Activated CD4-positive, alpha-beta T cell treated with anti-CD3 and anti-CD28 coated beads, Interleukin-2, amount 50 U/mL, for 4 hours (primary cell): Measurements from ENCODE around the gene PGLYRP4.
"Not testable (repeated sequence)": the region's sequence is repeated elsewhere in the genome, so short reads cannot be mapped to it uniquely, and the experiment has no call there.

Experiments
- DNase-seq, 2 experiments: peaks; one replicate each; pipeline ENCODE4 v3.0.0-alpha.2; 2020

PGLYRP4 gene

DNA sequence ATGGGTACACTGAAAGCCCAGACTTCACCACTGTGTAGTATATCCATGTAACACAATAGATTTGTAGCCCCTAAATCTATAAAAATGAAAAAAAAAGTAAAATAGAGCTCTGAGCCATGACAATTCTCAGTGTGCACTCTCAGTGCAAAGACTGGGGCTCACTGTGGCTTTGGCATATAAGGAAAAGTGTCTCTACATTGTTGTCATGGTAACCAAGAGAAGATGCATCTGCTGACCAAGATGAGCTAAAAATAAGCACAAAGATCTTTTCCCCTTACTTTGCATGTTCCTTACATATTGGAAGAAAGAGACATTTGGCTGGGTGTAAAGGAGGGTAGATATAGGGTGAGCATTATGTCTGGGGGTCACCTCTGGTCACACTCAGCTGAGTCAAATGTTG, 12.0 kb downstream of the PGLYRP4 start:
- no peak for DNase-seq

DNA sequence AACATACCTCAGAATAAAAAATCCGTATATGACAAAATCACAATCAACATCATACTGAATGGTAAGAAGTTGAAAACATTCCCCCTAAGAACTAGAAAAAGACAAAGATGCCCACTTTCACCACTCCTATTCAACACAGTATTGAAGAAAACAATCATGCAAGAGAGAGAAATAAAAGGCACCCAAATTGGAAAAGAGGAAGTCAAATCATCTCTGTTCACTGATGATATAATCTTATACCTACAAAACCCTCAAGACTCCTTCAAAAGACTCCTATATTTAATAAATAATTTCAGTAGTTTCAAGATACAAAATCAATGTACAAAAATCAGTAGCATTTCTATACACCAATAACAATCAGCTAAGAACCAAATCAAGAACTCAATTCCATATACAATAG, 14.7 kb downstream of the PGLYRP4 start:
- DNase-seq: no peak

DNA sequence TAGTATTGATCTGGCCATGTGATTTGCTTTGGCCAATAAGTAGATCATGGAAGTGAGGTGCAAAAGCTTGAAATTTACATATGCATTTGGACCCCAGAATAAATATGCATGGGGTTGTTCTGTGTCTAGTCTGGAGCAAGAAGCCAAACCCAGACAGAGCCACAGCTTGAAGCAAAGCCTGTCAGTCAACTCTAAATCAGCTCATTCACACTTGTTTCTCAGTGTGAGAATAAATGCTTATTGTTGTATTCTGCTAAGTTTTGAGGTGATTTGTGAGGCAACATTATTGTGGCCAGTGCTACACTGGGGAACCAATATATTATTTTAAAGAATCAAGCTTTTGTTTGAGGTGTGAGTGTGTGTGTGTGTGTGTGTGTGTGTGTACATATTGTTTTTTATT, 23.7 kb downstream of the PGLYRP4 start:
- no peak for DNase-seq

DNA sequence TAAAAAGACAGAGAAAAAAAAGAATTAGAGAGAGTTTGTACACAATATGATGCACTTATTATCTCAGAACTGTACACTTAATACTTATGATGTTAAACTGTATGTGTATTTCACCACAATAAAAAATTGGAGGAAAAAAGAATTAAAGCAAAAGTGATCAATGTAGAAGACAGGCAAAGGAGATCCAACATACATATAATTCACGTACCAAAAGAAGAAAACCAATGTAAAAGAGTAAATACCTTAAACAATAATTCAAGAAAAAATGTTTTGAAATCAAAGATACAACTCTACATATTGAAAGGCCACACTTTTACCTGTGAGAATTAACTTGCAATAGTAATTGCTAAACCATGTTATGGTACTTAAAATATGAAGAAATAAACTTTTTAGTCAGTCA, 26.1 kb downstream of the PGLYRP4 start:
- no peak for DNase-seq

DNA sequence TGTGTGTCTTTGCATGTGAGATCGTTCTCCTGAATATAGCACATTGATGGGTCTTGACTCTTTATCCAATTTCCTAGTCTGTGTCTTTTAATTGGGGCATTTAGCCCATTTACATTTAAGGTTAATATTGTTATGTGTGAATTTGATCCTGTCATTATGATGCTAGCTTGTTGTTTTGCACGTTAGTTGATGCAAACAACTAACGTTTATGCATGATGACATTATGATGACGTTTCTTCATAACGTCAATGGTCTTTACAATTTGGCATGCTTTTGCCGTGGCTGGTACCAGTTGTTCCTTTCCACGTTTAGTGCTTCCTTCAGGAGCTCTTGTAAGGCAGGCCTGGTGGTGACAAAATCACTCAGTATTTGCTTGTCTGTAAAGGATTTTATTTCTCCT, 30.5 kb downstream of the PGLYRP4 start:
- DNase-seq: not testable (repeated sequence)

DNA sequence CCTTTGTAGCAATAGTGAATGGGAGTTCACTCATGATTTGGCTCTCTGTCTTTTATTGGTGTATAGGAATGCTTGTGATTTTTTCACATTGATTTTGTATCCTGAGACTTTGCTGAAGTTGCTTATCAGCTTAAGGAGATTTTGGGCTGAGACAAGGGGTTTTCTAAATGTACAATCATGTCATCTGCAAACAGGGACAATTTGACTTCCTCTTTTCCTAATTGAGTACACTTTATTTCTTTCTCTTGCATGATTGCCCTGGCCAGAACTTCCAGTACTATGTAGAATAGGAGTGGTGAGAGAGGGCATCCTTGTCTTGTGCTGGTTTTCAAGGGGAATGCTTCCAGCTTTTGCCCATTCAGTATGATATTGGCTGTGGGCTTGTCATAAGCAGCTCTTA, 32.6 kb downstream of the PGLYRP4 start:
- DNase-seq: not testable (repeated sequence)

DNA sequence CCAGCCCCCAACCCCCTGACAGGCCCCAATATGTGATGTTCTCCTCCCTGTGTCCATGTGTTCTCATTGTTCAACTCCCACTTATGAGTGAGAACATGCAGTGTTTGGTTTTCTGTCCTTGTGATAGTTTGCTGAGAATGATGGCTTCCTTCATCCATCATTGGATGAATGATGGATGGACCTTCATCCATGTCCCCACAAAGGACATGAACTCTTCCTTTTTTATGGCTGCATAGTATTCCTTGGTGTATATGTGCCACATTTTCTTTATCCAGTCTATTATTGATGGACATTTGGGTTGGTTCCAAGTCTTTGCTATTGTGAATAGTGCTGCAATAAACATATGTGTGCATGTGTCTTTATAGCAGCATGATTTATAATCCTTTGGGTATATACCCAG, 34.3 kb downstream of the PGLYRP4 start:
- DNase-seq: not testable (repeated sequence)

DNA sequence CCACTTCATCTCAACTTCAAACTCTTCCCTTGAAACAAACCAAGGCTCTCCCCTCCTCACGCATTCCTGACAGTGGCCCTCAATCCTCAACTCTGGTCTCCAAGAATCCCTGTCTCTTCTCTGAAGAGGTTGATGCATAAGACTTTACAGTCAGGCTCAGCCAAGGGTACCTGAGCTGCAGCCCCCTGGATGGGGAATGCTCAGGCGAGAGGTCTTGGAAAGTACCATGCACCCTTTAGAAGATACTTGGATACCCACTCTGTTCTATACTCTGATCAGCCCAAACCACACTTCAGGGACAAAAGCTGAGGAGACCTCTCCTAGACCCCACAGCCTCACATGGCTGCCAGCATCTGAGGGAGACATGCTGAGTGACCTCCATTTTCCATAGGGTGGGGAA, 35.4 kb downstream of the PGLYRP4 start:
- no peak for DNase-seq

DNA sequence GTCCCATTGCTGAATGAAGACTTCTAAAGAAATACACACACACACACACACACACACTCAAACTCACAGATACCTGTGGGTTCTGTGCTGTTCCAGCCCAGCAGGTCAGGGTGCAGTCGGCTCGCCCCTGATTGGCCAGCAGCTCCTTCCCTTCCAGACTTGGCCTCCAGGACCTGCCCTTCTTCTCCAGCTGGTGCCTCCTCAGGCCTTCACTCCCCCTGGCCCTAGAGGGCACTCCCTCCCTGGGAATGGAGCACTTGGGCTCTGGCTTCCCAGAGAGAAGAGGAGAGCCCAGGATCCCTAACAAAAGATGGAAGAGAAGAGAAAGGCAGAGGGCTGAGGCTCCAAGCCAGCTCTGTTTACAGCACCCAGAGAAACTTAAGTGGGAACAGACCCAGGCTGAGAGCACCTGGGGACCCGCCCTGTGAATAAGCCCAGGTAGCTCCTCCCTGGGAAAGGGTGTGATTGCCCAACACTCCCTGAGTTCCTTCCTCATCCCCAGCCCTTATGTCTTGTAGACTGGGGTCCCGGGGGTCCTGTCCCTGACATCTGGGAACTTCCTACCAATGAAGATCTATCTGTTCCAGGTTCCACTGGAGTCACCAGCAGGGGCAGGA, 36.0 kb downstream of the PGLYRP4 start, which contains the start of gene PGLYRP3:
Gene PGLYRP3, minus strand, starts transcription at position 383 of the 617 bp plus-strand sequence. CDS start 2,287 bp downstream, outside the sequence.
- DNase-seq: no peak

DNA sequence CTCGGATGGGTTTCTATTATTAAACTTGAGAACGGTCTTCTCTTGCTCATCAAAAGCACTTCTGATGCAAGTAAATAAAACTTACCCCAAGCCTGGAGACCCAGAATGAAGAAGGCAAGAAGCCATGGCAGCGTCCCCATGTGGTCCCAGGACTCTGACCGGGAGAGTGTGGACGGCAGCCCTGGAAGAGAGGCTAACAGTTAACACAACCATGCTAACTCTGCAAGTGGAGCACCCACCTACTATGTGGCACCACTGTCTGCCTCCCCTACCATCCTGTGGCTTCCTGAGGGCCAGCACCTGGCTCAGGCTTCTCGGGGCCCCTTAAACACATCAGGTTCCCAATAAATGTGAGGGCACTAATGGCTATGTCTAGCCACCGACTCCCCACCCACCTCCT, 38.1 kb downstream of the PGLYRP4 start:
- DNase-seq: no peak

DNA sequence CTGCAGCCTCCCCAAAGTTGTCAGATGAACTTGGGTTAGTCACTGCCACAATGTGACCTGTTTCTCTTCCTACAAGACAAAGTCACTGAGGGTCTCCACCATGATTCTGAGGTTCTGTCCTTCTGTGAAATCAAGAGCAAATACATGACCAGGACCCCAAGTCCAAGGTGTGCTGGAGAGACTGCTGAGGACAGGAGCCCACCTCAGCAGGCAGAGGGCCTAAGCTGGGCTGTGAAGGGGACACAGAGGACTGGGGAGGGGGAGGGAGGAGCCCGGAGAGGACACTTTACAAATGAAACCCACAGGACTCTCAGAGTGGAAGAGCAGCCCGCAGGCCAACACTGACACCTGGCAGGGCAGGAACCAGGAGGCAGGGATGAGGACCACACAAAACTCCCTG, 39.2 kb downstream of the PGLYRP4 start:
- no peak for DNase-seq

DNA sequence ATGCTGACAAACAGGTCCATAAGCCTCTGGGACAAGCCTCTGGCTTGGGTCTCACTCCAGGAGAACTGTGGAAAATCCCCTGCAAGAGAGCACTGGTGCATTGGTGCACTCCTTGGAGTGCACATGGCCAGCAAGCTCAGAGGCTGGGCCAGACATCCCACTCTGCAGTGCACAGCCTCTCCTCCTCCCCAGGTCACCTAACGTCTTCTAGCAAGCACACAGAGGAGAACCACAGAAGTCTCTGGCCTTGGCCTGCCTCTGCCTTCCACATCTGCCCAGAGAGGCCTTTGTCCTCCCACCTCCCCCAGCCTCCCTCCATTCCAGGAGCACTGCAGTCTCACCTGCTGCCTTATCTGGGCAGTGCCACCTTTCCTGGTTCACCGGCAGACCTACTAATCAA, 40.1 kb downstream of the PGLYRP4 start:
- DNase-seq: no peak

DNA sequence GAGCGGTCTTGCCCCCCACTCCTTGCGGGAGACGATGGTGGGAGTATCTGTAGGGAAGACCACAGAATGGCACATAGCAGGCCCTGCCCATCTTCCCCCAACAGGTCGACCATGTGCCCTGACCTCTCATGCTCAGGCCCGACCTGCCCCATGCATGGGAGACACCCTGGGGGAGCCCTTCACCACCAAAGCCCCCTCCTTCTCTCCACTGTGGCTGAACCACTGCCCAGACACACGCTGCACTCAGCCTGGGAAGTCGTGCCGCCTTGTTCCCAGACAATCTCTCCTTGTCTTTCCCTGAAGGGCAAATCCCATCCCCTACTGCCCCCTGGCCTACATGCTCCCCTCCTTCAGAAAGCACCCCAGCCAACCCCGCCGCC, 41.4 kb downstream of the PGLYRP4 start:
- no peak for DNase-seq

DNA sequence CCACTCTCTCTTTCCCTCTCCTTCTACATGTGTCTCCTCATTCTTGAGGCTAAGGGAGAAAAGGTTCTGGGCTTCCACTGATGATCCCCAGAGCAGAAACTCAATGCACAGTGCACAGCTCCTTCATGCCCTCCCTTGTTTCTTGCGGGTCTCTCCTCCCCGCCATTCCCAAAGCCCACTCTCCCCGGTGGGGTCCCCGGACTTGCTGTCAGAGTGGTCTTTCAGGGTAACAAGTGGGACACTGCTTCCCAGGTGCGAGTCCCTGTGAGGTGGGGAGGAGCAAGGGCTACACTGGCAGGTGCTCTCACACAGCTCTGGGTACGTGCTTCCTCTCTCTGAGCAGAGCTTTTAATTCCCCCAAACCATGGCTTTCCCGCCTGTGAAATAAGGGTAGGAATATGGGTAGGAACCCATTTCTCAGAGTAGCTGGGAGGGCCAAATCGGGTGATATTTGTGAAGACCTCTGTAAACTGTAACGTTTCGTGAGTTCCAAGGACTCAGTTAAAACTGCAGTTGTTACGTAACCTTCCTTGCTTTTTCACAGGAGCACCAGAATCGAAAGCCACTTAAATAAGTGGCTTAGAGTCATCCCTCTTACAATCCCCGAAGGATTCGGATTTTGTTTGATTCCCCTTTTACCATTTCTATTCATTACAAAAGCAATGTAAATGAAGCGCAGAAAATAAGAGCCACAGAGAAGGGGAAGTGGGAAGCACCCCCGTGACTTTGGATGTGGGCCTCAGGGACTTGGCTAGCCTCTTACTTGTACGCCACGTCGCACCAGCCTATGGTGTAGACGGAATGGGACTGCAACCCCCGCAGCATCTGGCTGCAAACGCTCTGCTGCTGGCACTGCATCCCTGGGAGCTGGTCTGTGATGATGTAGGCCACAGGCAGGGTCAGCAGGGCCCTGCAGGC, 42.1 kb downstream of the PGLYRP4 start:
- no peak for DNase-seq

DNA sequence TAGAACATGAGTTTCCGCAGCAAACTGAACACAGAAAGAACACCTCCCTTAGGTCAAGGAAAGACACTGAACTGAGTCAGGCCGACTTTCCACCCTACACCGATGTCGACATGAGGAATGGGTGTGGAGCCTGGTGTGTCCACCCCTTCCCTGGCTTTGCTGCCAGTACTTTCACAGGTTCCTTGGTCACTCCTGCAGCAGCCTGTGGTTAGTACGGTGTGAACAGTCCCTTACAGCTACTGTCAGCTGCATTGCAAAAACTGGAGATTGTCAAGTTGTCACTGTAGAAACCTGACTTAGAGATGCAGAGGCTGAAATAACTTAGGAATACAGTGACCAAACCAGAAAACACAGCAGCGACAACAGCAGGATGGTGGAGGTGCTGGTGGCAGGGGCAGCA, 43.0 kb downstream of the PGLYRP4 start:
- no peak for DNase-seq

DNA sequence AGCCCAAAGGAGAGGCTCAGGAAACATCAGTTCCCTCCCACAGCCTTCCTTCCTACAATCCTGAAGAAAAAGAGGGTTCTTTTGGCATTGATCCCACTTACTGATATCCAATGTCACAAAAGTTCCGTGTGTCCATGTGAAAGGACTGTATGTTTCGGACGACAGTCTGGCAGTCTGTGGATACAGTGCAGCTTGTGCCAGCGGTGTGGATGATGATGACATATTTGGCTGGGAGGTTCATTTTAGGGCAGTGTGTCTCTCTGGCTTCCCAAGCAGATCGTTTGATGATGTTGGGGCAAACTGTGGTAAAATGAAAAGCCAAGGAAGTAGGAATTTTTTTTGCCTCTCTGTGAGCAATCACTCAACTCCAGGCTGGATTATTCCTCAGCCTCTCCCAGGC, 46.3 kb downstream of the PGLYRP4 start:
- DNase-seq: no peak

DNA sequence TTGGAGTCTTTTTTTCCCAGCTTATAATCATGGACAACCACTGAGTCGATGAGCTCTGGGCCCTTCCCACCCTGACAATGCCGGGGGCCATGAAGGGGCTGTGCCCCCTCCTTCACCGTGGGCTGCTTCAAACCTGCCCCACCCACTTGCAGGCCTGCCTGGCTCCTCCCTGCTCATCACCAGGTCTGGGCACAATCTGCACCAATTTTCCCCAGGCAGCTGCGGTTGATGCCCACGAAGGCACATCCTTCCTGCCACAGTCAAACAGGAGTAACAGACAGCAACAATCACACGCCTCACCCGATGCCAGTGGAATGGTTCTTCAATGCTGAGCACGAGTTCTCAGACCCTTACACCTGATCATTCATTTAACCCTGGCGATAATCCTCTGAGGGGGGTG, 54.8 kb downstream of the PGLYRP4 start:
- no peak for DNase-seq

DNA sequence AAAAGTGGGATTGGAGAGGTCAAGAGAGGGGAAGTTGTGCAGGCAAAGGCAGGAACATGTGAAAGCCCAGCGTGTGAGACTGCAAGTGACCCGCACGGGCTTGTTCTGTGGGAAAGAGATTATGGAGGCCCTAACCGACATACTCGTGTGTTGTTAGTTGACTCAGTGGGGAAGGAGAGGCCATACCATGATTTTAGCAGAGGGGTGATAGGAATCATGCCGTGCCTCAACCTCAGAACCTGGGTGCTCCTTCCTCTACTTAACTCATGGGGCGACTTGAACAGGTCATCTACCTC, 55.2 kb downstream of the PGLYRP4 start:
- no peak for DNase-seq

DNA sequence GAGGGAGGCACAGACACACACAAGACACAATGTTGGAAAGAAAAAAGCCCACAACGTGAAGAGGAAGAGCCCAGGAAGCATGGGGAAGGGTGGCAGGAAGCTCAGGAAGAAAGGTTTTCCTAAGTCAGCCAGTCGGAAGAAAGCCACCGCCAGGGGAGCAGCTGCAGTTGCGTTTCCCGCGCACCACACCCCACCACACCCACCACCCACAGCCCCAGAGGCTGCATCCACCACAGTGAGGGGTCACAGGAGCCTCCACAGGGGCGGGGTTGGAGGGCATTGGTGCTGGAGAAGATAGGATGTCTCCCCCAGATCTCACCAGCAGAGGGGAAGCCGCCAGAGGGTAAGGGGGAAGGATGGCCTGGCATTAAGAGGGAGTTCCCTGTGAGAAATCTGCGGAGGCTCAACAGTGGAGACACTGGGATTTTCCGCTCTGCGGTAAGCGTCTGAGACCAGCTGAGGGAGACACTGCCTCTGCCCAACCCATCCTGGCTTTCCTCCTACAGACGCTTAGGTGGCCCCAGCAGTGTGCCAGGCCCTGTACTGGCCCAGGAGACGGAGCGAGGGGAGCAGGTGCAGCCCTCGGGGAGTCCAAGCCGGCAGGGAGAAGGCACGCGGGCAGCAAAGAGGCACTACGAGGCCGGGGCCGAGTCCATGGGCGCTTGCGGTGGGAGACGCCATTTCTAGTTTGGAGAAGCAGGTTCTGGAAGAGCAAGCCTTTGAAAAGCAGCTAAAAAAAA, 55.7 kb downstream of the PGLYRP4 start:
- DNase-seq: no peak

DNA sequence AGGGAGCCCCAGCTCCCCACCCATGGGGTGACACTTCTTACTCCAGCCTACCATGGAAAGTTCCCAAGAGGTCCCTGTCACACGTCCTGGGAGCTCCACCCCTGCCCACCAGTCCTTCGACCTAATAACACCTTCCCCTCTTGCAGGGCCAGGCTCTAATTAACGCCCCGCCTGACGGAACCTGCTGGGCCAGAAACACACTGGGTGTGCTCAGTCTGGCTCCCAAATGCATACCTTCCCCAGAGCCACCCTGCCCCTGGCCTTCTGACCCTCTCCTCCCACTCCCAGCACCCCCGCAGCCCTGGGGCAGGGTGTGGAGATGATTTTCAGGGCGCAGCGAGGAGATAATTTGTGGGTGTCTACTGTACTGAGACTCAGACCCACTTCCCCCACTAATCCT, 56.5 kb downstream of the PGLYRP4 start:
- DNase-seq: no peak

DNA sequence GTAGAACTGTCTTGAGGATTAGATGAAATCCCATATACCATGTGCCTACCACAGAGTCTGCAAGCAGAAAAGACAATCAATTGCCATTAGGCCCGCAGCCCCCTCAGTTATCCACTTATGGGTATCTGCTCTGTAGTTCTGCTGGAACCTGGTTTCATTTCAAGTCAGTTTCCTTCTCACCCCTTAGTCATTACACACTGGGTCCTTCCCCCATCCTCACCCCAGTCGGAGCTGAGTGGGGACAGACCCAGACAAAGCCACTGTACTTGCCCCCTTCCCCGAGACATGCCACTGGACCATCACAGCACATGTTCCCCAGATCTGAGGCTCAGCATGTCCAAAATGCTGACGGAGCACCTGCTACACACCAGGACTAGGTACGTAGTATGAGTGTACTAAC, 57.1 kb downstream of the PGLYRP4 start:
- no peak for DNase-seq

DNA sequence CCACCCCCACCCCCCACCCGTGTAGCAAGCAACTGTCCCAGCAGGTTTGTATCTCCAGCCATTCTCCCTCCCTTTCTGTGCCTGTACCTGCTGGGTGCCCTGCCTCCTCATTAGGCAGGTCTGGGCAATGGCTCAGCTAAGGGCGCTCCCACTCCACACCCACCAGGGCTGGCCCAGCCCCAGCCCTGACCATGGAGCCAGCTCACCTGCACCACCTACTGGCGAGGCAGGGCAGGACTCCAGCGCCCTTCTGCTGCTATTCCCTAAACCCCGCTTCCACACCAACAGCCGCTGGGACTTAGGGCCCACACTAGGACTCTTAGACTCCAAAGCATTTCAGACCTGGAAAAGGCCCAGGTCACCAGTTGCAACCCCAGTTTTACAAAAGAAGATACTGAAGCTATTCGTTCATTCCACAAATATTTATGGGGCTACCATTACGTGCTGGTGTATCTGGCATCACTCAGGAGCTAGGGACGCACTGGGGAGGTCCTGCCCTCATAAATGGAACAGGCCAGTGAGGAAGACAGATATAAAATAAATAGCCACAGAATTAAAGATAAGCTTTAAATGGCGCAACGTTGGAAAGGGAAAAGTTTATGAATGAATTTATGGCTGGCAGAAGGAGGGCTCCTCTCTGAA, 59.9 kb downstream of the PGLYRP4 start:
- DNase-seq: no peak
